Measurements from ENCODE around the gene ZNF528.

ZNF528 gene

DNA sequence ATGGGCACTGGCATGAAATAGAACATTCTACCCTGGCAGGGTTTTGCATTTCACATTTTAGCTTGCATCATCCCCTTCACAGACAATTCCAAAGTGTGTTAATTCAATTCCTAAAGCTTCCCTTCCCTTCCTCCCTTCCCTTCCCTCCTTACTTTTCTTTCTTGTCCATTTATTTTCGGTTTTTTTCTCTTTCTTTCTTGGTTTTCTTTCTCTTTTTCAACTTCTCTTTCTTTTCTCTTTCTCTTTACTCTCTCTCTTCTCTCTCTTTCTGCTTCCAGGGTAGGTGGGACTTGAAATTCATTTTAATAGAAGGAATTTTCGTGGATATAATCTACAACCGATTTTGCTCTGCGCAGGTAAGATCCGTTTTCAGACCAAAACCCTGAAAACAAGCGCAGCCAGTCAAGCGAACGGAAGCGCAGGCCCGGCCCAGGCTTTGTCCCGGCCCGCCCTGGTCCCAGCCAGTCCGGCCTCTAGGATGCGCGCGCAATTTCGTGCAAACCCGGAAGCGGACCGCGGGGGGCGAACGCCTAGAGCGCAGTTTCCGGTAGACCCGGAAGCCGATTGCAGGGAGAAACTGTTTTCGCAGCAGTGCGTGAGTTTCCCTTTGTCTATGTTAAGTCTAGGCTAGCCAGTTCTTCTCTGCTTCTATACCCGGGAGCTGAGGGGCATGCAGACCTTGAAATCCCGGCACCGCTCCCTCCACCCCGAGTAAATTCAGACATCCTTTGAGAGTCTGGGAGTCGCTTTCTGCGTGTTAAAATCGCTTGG is at the start of gene ZNF528:
Gene ZNF528, plus strand, starts transcription at position 540 of the 771 bp plus-strand sequence. CDS start 4,165 bp downstream, outside the sequence.
- peak; percentile 89 for DNase-seq (ENCODE audit: low read depth)

DNA sequence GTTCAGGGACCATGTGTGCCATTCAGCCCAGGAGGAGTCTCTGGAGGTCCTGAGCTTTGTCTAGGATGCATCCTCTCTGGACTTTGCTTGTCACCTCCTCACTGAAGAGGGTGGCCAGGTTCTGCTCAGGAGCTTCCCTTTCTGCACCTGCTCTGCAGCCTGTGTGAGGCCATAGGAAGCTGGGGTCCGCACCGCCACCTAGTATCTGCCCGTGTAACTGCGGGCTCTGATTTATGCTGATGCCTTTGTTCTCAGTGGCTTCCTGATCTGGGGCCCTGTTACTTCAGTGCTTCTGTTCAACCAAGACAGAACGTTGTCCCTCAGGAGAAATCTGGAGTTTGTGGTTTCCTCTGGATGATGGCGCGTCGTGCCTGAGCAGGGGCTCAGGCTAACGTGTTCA is 46.1 kb upstream of the ZNF528 start:
- DNase-seq (ENCODE audit: low read depth), result no peak

DNA sequence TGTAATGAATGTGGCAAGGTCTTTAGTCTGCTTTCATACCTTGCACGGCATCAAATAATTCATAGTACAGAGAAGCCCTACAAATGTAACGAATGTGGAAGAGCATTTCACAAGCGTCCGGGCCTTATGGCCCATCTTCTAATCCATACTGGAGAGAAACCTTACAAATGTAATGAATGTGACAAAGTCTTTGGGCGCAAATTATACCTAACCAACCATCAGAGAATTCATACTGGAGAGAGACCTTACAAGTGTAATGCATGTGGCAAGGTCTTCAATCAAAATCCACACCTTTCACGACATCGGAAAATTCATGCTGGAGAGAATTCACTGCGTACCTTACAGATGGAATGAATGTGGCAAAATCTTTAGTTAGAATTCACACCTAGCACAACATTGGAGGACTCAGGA is 31.2 kb upstream of the ZNF528 start:
- DNase-seq (ENCODE audit: low read depth), result no peak

GRCh38 chr19:52369559-52370340 is 27.9 kb upstream of the ZNF528 start, which contains the start of gene ZNF880:
Gene ZNF880 (plus strand): TSS chr19:52369923. CDS start chr19:52369966, 43 bp downstream.
- DNase-seq (ENCODE audit: low read depth), result peak; percentile 85

DNA sequence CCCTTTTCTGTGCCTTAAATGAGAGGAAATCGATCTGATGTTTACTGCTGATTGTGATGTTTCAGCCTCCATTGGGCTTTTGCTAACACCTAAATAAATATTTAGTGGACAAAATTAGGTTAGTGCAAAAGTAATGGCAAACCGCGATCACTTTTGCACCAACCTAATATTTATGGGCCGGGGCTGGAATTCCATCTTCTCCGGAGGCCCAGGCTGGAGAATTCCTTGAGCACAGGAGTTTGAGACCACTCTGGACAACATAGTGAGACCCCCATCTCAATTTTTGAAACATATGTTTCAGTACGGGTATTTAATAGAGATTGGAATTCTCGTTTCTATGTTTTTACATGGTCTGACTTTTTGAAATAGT is 27.3 kb upstream of the ZNF528 start:
- DNase-seq (ENCODE audit: low read depth), result no peak

- DNase-seq (ENCODE audit: low read depth), result no peak
Measured at GRCh38 chr19:52391135-52391534, 6.5 kb upstream of the ZNF528 start.

DNA sequence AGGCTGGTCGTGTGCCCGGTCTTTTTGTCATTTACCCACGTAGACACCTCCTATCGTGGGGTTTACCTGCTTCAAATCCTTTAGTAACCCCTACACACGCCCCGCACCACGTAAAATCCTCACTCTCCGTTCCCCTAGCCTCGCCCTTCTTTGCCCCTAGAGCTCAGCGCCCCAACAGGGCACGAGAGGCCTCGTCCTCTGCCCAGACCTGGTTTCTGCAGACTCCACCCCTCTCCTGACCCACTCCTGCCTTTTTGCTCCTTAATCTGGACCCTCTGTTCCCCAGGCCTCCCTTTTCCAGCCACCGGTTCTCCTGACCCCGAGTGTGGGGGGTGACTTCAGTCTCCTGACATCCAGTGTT is 412 bp downstream of the ZNF528 start:
- DNase-seq (ENCODE audit: low read depth), result no peak

- DNase-seq (ENCODE audit: low read depth), result no peak
Measured at GRCh38 chr19:52410276-52410675, 12.6 kb downstream of the ZNF528 start.

DNA sequence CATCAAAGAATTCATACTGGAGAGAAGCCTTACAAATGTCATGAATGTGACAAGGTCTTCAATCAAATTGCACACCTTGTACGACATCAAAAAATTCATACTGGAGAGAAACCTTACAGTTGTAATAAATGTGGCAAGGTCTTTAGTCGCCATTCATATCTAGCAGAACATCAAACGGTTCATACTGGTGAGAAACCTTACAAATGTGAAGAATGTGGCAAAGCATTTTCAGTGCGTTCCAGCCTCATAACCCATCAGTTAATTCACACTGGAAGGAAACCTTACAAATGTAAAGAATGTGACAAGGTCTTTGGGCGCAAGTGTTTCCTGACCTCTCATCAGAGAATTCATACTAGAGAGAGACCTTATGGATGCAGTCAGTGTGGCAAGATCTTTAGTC is 18.1 kb downstream of the ZNF528 start:
- no peak for DNase-seq (ENCODE audit: low read depth)

GRCh38 chr19:52428937-52429336 is 31.3 kb downstream of the ZNF528 start, which contains the start of gene ZNF534:
Gene ZNF534 (plus strand): TSS chr19:52429148. CDS start chr19:52431475, 2,327 bp downstream.
- DNase-seq (ENCODE audit: low read depth), result no peak

DNA sequence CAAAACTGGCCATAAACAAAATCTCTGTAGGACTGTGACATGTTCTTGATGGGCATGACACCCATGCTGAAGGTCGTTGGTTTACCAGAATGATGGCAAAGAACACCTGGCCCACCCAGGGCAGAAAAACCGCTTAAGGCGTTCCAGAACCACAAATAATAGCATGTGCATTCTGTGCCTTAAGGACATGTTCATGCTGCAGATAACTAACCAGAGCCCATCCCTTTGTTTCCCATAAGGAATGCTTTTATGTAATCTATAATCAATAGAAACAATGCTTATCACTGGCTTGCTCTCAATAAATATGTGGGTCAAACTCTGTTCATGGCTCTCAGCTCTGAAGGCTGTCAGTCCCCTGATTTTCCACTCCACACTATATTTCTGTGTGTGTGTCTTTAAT is 44.5 kb downstream of the ZNF528 start:
- DNase-seq (ENCODE audit: low read depth), result no peak

- no peak for DNase-seq (ENCODE audit: low read depth)
Measured at GRCh38 chr19:52444506-52444905, 46.9 kb downstream of the ZNF528 start.

DNA sequence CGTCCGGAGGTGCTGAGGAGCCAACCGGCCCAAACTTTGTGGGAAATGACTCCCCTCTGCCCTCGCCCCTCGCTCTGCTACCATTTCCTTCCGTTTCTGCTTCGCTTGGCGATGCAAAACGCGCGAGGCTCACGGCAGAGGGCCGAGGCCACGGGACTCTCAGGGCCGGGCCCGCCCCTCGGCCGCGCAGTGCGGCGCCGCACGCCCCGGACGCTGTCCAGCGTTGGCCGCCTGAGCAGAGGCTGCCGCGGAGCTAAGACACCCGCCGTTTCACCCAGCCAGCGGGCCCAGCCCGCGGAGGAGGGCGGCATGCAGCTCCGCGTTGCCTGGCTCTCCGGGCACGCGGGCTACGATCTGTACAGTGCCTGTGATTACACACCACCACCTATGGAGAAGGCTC is 53.6 kb downstream of the ZNF528 start:
- DNase-seq (ENCODE audit: low read depth), result no peak

DNA sequence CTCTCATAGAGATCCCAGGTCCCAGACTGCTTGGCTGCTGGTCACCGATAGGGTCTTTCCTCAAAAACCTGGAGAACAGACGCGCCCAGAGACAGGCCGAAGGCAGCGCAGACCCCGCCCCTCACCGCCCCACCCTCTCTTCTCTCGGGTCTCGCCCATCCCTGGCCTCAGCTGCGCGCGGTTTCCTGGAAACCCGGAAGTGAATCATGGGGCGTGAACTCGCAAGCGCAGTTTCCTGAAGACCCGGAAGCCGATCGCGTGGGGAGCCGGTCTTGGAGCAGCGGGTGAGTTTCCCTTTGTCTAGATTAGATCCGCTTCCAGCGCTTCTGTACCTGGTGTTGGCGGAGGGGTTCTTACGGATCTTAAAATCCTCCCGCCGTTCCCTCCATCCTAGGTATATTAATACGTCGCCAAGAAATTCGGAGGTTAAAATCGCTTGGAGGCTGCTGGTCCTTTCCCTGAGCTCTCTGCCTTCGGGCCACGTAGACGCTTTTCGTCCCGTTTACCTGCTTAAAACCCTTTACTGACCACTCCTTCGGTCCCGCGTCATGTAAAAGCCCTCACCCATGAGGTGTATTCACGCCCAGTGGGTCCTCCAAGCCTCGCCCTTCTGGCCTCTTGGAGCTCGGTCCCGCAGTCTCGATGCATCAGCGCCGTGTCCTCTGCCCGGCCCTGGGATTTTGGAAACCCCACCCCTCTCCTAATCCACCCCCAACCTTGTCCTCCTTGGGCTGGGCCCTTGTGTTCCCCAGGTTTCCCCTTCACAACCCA is 55.9 kb downstream of the ZNF528 start, which contains the start of gene ZNF578:
Gene ZNF578, plus strand, starts transcription at position 230 of the 771 bp plus-strand sequence. CDS start 48,293 bp downstream, outside the sequence.
- DNase-seq (ENCODE audit: low read depth), result peak; percentile 49

DNA sequence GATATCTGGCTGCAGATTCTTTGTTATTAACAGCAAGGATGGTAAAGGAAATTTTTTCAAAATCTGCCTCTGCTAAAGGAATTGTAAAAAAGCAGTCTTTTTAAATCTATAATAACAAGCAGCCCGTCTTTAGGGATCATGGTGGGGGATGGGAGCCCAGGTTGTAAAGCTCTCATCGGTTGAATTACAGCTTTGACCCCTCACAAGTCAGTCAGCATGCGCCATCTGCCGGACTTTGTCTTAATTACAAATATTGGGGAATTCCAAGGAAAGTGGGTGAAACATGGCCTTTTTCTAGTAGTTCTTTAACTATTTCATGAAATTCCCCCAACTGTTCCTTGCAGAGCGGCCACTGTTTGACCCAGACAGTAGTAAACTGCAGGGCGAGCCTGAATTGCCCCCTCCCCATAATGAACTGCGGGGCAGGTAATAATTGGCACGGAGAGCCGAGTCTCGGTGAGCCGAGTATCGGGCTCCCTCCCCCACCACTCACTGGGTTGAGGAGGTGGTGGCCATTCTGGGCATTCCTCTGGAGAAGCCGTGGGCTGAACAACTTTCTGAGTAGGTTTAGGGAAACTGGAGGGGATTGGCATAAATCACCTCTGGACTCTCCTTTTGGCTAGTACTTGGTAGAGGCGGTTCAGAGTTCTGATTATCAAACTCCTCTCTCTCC is 67.3 kb downstream of the ZNF528 start:
- DNase-seq (ENCODE audit: low read depth), result no peak
